ENCODE measurements around the gene CUX1.

CUX1 gene

GRCh38 chr7:102059524-102059923, 242.1 kb downstream of the CUX1 start:
- DNase-seq, result no peak

- DNase-seq, result no peak
Measured at GRCh38 chr7:102061354-102061945, 244.0 kb downstream of the CUX1 start.

GRCh38 chr7:102061981-102062390, 244.6 kb downstream of the CUX1 start:
- DNase-seq, result peak; percentile 10

GRCh38 chr7:102063690-102064180, 246.3 kb downstream of the CUX1 start:
- DNase-seq, result peak; percentile 4

GRCh38 chr7:102064361-102065025, 247.1 kb downstream of the CUX1 start:
- DNase-seq, result no peak

- no peak for DNase-seq
Measured at GRCh38 chr7:102065226-102065625, 247.8 kb downstream of the CUX1 start.

- DNase-seq, result no peak
Measured at GRCh38 chr7:102066476-102066875, 249.1 kb downstream of the CUX1 start.

GRCh38 chr7:102068846-102069245, 251.4 kb downstream of the CUX1 start:
- DNase-seq, result no peak

GRCh38 chr7:102069931-102070629, 252.7 kb downstream of the CUX1 start:
- no peak for DNase-seq

GRCh38 chr7:102072003-102072402, 254.6 kb downstream of the CUX1 start:
- DNase-seq, result no peak

GRCh38 chr7:102072636-102073209, 255.3 kb downstream of the CUX1 start:
- DNase-seq, result no peak

GRCh38 chr7:102073931-102074880, 256.8 kb downstream of the CUX1 start:
- DNase-seq, result no peak

GRCh38 chr7:102075126-102075525, 257.7 kb downstream of the CUX1 start:
- no peak for DNase-seq

GRCh38 chr7:102075553-102076135, 258.2 kb downstream of the CUX1 start:
- DNase-seq, result no peak

- no peak for DNase-seq
Measured at GRCh38 chr7:102077081-102077480, 259.7 kb downstream of the CUX1 start.

- peak; percentile 84 for DNase-seq
Measured at GRCh38 chr7:102079140-102080018, 262.0 kb downstream of the CUX1 start.

- peak; percentile 67 for DNase-seq
Measured at GRCh38 chr7:102080019-102080433, 262.6 kb downstream of the CUX1 start.

GRCh38 chr7:102080434-102081243, 263.2 kb downstream of the CUX1 start:
- DNase-seq, result peak; percentile 27

GRCh38 chr7:102081244-102081627, 263.8 kb downstream of the CUX1 start:
- no peak for DNase-seq

Measured in NCI-H526 treated with DMSO at 0.1 percent for 48 hours (cell line).